ENCODE data around the gene PDE4DIP. TPM values are rescaled to one million over a fixed set of nuclear protein-coding genes. Genes with fewer than 3 reads are reported as not detected.
A peak's percentile ranks its signal among the peaks of the same experiment; 100 is the strongest.
"Not testable (repeated sequence)": the region's sequence is repeated elsewhere in the genome, so short reads cannot be mapped to it uniquely, and the experiment has no call there.

PDE4DIP gene
- polyA plus RNA-seq, 1 donor: 1,144 TPM

GRCh38 chr1:148921047-148921446 lies 76.8 kb downstream of the PDE4DIP start:
- DNase-seq: not testable (repeated sequence)

- not testable (repeated sequence) for DNase-seq
These were observed 79.6 kb downstream of the PDE4DIP start for GRCh38 chr1:148923798-148924197.

GRCh38 chr1:148927645-148928044 lies 83.4 kb downstream of the PDE4DIP start:
- DNase-seq: not testable (repeated sequence)

- not testable (repeated sequence) for DNase-seq
These were observed 85.0 kb downstream of the PDE4DIP start for GRCh38 chr1:148929253-148929652.

GRCh38 chr1:148935381-148936002 lies 91.3 kb downstream of the PDE4DIP start:
- not testable (repeated sequence) for DNase-seq

- DNase-seq: not testable (repeated sequence)
These were observed 98.7 kb downstream of the PDE4DIP start for GRCh38 chr1:148942906-148943305.

- DNase-seq: not testable (repeated sequence)
These were observed 100.9 kb downstream of the PDE4DIP start for GRCh38 chr1:148945130-148945529.

GRCh38 chr1:148948768-148949167 lies 104.5 kb downstream of the PDE4DIP start:
- not testable (repeated sequence) for DNase-seq

GRCh38 chr1:148951336-148952227 lies 107.4 kb downstream of the PDE4DIP start:
- peak; percentile 81 for DNase-seq

GRCh38 chr1:148952253-148952937 lies 108.2 kb downstream of the PDE4DIP start:
- not testable (repeated sequence) for DNase-seq

GRCh38 chr1:148952938-148953616 lies 108.8 kb downstream of the PDE4DIP start:
- DNase-seq: peak; percentile 25

GRCh38 chr1:148953730-148954129 lies 109.5 kb downstream of the PDE4DIP start:
- DNase-seq: not testable (repeated sequence)

- DNase-seq: not testable (repeated sequence)
These were observed 114.1 kb downstream of the PDE4DIP start for GRCh38 chr1:148958343-148958742.

- DNase-seq: not testable (repeated sequence)
These were observed 116.2 kb downstream of the PDE4DIP start for GRCh38 chr1:148960212-148961000.

- not testable (repeated sequence) for DNase-seq
These were observed 118.1 kb downstream of the PDE4DIP start for GRCh38 chr1:148962127-148962857.

- not testable (repeated sequence) for DNase-seq
These were observed 121.9 kb downstream of the PDE4DIP start for GRCh38 chr1:148966084-148966483.

GRCh38 chr1:148967580-148967979 lies 123.4 kb downstream of the PDE4DIP start:
- not testable (repeated sequence) for DNase-seq

GRCh38 chr1:148968682-148969081 lies 124.5 kb downstream of the PDE4DIP start:
- DNase-seq: not testable (repeated sequence)

- DNase-seq: not testable (repeated sequence)
These were observed 124.9 kb downstream of the PDE4DIP start for GRCh38 chr1:148969126-148969525.

GRCh38 chr1:148975453-148975852 lies 131.2 kb downstream of the PDE4DIP start:
- not testable (repeated sequence) for DNase-seq
